Measurements from ENCODE around the gene XPA.

DNA sequence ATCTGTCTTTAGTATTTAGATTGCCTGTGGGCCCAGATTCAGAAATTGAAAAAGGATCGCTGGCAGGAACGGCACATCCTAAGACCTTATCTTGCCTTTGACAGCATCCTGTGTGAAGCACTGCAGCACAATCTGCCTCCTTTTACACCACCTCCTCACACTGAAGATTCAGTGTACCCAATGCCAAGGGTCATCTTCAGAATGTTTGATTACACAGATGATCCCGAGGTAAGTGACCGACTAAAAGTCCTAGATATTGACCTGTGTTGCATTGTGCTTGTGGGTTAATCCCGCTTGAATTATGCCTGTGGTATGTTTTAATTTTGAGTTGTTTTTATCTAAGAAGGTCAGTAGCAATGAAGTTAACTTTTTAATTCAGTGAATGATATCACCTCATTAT, 49.1 kb downstream of the XPA start:
- TF ChIP-seq, protein P1, sequence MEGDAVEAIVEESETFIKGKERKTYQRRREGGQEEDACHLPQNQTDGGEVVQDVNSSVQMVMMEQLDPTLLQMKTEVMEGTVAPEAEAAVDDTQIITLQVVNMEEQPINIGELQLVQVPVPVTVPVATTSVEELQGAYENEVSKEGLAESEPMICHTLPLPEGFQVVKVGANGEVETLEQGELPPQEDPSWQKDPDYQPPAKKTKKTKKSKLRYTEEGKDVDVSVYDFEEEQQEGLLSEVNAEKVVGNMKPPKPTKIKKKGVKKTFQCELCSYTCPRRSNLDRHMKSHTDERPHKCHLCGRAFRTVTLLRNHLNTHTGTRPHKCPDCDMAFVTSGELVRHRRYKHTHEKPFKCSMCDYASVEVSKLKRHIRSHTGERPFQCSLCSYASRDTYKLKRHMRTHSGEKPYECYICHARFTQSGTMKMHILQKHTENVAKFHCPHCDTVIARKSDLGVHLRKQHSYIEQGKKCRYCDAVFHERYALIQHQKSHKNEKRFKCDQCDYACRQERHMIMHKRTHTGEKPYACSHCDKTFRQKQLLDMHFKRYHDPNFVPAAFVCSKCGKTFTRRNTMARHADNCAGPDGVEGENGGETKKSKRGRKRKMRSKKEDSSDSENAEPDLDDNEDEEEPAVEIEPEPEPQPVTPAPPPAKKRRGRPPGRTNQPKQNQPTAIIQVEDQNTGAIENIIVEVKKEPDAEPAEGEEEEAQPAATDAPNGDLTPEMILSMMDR (IDR thresholded peaks at IDR 0.05 in 2 of 3, conservative IDR thresholded peaks at IDR 0.05 in 1 of 3; ENCODE audit: control insufficient read depth in 2 of 3, extremely low read depth in 1 of 3, insufficient read depth in 1 of 3, low read depth in 3 of 3, low read length in 3 of 3) = no peak
- no peak for TF ChIP-seq IRF3 (IDR thresholded peaks at IDR 0.05)
- TF ChIP-seq BHLHE40 (IDR thresholded peaks at IDR 0.05; ENCODE audit: borderline replicate concordance in 1 of 2, low read depth in 2 of 2, low read length in 1 of 2) = no peak
- no peak for TF ChIP-seq JUND (IDR thresholded peaks at IDR 0.05; ENCODE audit: low read depth, low read length)
- no peak for TF ChIP-seq MXI1 (IDR thresholded peaks at IDR 0.05; ENCODE audit: low read depth, low read length)

All from GM12878 (cell line).